Measurements from ENCODE around the gene NUCB1.
A peak's percentile ranks its signal among the peaks of the same experiment; 100 is the strongest.

The NUCB1 gene

DNA sequence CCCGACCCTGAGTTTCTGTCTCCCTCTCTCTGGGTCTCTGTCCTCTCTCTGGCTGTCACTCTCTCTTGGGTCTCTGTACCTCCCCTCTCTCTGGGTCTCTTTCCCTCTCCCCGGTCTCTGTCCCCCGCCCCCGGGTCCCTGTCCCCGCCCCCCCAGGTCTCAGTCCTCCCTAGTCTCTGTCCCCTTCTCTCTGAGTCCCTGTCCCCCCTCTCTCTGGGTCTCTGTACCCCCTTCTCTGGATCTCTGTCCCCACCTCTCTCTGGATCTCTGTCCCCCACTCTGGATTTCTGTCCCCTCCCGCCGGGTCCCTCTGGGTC, 62.7 kb downstream of the NUCB1 start:
- H3K36me3 ChIP-seq (ENCODE audit: control insufficient read depth, insufficient read depth, low read length) = peaks cover 21% of the 10 kb centered on the region
- H3K9me3 ChIP-seq (ENCODE audit: control insufficient read depth, insufficient read depth, low read length) = no peaks in the 10 kb centered on the region
- H3K27me3 ChIP-seq (ENCODE audit: control insufficient read depth, insufficient read depth, low read length) = no peaks in the 10 kb centered on the region
- no peak overlapping the region for H3K9ac ChIP-seq (ENCODE audit: low read depth, low read length)
- H3K4me1 ChIP-seq (ENCODE audit: control insufficient read depth, insufficient read depth, low read length) = peaks cover 12% of the 10 kb centered on the region
- no peak overlapping the region for H3K4me3 ChIP-seq (ENCODE audit: low read depth, low read length)

GRCh38 chr19:48963371-48964204, 63.5 kb downstream of the NUCB1 start:
- Histone ChIP-seq H3K4me1 (ENCODE audit: control insufficient read depth, insufficient read depth, low read length) (peaks cover 12% of the 10 kb centered on the region), H3K9ac (ENCODE audit: low read depth, low read length) (peak overlapping the region; percentile 94), H3K9me3 (ENCODE audit: control insufficient read depth, insufficient read depth, low read length) (no peaks in the 10 kb centered on the region), H3K4me3 (ENCODE audit: low read depth, low read length) (peak overlapping the region; percentile 75), H3K27me3 (ENCODE audit: control insufficient read depth, insufficient read depth, low read length) (no peaks in the 10 kb centered on the region), H3K36me3 (ENCODE audit: control insufficient read depth, insufficient read depth, low read length) (peaks cover 19% of the 10 kb centered on the region)

DNA sequence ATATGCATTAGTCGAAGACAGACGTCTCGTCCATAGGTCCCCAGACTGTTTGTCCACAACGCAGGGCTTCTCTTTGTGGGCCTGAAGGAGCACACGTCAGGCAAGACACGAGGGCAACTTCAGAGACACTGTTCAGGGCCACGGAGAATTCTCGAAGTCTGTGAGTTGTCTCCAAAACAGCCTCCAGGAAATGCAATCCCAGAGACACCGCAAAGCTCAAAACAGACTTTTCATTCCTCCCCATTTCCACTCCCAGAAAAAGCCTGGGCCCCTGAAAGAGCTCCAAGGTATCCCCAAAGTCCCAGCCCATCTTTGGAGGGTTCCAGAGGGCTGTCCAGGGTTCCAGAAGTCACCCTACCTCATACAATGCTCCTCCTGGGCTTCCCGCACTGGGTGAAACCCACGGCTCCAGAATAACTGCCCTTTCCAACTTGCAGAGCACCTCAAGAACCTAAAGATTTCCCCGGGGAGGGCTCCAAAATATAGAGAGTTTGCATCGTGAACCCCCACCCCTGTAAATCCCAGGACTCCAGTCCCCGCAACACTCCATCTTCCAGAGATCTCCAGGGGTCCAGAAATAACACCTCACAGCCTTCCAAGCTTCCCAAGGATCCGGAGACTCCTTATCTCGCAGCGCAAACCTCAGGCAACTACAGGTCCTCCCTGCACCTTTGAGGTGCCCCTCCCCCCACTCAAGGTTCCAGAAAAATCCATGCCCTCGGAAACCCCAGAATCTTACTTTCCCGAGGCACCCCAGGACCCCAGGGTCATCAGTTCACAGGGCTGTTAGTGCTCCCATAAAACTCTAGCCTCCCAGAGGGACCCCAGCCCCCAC, 64.3 kb downstream of the NUCB1 start:
- peak overlapping the region; percentile 75 for H3K4me3 ChIP-seq (ENCODE audit: low read depth, low read length)
- H3K36me3 ChIP-seq (ENCODE audit: control insufficient read depth, insufficient read depth, low read length) = peaks cover 20% of the 10 kb centered on the region
- no peaks in the 10 kb centered on the region for H3K9me3 ChIP-seq (ENCODE audit: control insufficient read depth, insufficient read depth, low read length)
- H3K4me1 ChIP-seq (ENCODE audit: control insufficient read depth, insufficient read depth, low read length) = peaks cover 12% of the 10 kb centered on the region
- no peaks in the 10 kb centered on the region for H3K27me3 ChIP-seq (ENCODE audit: control insufficient read depth, insufficient read depth, low read length)
- peak overlapping the region; percentile 94 for H3K9ac ChIP-seq (ENCODE audit: low read depth, low read length)

DNA sequence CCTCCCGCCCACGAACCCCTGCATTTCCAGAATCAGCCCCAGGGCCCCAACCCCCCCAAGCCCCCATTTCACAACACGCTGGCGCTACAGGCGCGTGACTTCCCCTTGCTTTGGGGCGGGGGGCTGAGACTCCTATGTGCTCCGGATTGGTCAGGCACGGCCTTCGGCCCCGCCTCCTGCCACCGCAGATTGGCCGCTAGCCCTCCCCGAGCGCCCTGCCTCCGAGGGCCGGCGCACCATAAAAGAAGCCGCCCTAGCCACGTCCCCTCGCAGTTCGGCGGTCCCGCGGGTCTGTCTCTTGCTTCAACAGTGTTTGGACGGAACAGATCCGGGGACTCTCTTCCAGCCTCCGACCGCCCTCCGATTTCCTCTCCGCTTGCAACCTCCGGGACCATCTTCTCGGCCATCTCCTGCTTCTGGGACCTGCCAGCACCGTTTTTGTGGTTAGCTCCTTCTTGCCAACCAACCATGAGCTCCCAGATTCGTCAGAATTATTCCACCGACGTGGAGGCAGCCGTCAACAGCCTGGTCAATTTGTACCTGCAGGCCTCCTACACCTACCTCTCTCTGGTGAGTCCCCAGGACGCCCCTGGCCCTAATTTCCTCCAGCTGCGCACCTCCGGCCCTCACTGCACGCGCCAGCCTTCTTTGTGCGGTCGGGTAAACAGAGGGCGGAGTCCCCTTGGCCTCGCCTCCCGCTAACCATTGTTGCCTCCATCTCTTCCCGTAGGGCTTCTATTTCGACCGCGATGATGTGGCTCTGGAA, 65.1 kb downstream of the NUCB1 start, which contains the start of gene FTL:
Gene FTL (plus strand): TSS at position 270 of the 766 bp plus-strand sequence. CDS start 199 bp downstream, at position 469.
- Histone ChIP-seq H3K27me3 (ENCODE audit: control insufficient read depth, insufficient read depth, low read length) (no peaks in the 10 kb centered on the region), H3K9ac (ENCODE audit: low read depth, low read length) (peak within 1 kb of the TSS; percentile 97), H3K36me3 (ENCODE audit: control insufficient read depth, insufficient read depth, low read length) (peaks cover 20% of the 10 kb centered on the region), H3K4me1 (ENCODE audit: control insufficient read depth, insufficient read depth, low read length) (peaks cover 12% of the 10 kb centered on the region), H3K4me3 (ENCODE audit: low read depth, low read length) (peak within 1 kb of the TSS; percentile 94), H3K9me3 (ENCODE audit: control insufficient read depth, insufficient read depth, low read length) (no peaks in the 10 kb centered on the region)

DNA sequence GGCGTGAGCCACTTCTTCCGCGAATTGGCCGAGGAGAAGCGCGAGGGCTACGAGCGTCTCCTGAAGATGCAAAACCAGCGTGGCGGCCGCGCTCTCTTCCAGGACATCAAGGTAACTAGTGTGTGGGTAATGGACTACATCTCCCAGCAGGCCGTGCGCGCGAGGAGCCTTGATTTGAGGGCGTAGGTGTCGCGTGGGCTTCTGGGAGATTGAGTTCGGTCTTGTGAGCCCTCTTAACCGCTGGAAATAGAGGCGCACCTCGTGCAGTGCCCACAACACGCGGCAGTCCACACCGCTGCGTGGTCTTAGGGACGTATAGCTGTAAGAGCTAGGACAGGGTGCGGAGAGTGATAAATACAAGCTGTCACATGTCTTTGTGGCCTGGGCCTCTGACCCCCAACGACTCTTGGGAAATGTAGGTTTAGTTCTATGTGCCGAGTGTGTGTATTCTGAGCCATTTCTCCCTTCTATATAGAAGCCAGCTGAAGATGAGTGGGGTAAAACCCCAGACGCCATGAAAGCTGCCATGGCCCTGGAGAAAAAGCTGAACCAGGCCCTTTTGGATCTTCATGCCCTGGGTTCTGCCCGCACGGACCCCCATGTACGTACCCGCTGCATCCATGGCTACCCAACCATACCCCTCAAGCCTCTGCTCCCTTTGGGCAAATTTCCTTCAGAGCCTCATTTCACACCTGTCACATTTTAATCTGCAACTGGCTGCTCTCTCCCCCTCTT, 65.9 kb downstream of the NUCB1 start:
- Histone ChIP-seq H3K4me3 (ENCODE audit: low read depth, low read length) (peak overlapping the region; percentile 94), H3K4me1 (ENCODE audit: control insufficient read depth, insufficient read depth, low read length) (peaks cover 15% of the 10 kb centered on the region), H3K9ac (ENCODE audit: low read depth, low read length) (peak overlapping the region; percentile 97), H3K9me3 (ENCODE audit: control insufficient read depth, insufficient read depth, low read length) (no peaks in the 10 kb centered on the region), H3K36me3 (ENCODE audit: control insufficient read depth, insufficient read depth, low read length) (peaks cover 16% of the 10 kb centered on the region), H3K27me3 (ENCODE audit: control insufficient read depth, insufficient read depth, low read length) (no peaks in the 10 kb centered on the region)

GRCh38 chr19:48966541-48967345, 66.6 kb downstream of the NUCB1 start:
- H3K4me1 ChIP-seq (ENCODE audit: control insufficient read depth, insufficient read depth, low read length) = peaks cover 18% of the 10 kb centered on the region
- H3K36me3 ChIP-seq (ENCODE audit: control insufficient read depth, insufficient read depth, low read length) = peaks cover 15% of the 10 kb centered on the region
- peak overlapping the region; percentile 94 for H3K4me3 ChIP-seq (ENCODE audit: low read depth, low read length)
- no peaks in the 10 kb centered on the region for H3K27me3 ChIP-seq (ENCODE audit: control insufficient read depth, insufficient read depth, low read length)
- H3K9me3 ChIP-seq (ENCODE audit: control insufficient read depth, insufficient read depth, low read length) = no peaks in the 10 kb centered on the region
- peak overlapping the region; percentile 97 for H3K9ac ChIP-seq (ENCODE audit: low read depth, low read length)

DNA sequence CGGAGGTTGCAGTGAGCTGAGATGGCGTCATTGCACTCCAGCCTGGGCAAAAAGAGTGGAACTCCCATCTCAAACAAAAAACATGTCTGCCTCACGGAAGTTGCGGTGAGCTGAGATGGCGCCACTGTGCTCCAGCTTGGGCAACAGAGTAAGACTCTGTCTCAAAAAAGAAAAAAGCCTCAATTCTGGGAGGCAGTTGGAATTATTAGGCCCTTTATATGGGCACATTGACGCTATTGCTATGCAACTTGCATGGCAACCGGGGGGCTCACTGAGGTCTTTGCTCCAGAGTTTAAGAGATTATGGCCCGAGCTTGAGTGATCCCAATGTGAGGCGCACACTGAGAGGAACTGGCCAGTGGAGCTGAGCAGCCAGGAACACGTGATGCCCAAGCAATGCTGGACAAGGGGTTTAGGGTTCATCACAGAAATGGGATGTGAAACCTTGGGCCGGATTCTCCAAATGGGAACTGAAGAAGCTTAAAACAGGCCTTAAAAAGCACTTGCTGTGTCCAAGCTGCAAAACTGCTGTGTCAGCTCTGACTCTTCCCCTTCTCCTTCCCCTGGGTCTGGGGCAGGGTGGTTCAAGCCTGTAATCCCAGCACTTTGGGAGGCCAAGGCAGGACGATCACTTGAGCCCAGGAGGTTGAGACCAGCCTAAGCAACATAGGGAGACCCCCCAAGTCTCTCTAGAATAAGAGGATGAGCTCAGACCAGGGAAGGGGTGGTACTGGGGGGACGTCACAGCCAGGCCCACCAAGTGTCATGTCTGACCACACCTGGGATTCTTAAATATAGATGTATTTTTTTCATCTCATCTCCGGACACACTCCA, 67.5 kb downstream of the NUCB1 start:
- H3K9me3 ChIP-seq (ENCODE audit: control insufficient read depth, insufficient read depth, low read length) = no peaks in the 10 kb centered on the region
- peaks cover 15% of the 10 kb centered on the region for H3K36me3 ChIP-seq (ENCODE audit: control insufficient read depth, insufficient read depth, low read length)
- H3K4me3 ChIP-seq (ENCODE audit: low read depth, low read length) = no peak overlapping the region
- peaks cover 16% of the 10 kb centered on the region for H3K4me1 ChIP-seq (ENCODE audit: control insufficient read depth, insufficient read depth, low read length)
- H3K9ac ChIP-seq (ENCODE audit: low read depth, low read length) = no peak overlapping the region
- H3K27me3 ChIP-seq (ENCODE audit: control insufficient read depth, insufficient read depth, low read length) = no peaks in the 10 kb centered on the region

GRCh38 chr19:48968179-48968661, 68.1 kb downstream of the NUCB1 start:
- Histone ChIP-seq H3K9me3 (ENCODE audit: control insufficient read depth, insufficient read depth, low read length) (no peaks in the 10 kb centered on the region), H3K36me3 (ENCODE audit: control insufficient read depth, insufficient read depth, low read length) (peaks cover 15% of the 10 kb centered on the region), H3K4me1 (ENCODE audit: control insufficient read depth, insufficient read depth, low read length) (peaks cover 15% of the 10 kb centered on the region), H3K4me3 (ENCODE audit: low read depth, low read length) (no peak overlapping the region), H3K27me3 (ENCODE audit: control insufficient read depth, insufficient read depth, low read length) (no peaks in the 10 kb centered on the region), H3K9ac (ENCODE audit: low read depth, low read length) (no peak overlapping the region)

DNA sequence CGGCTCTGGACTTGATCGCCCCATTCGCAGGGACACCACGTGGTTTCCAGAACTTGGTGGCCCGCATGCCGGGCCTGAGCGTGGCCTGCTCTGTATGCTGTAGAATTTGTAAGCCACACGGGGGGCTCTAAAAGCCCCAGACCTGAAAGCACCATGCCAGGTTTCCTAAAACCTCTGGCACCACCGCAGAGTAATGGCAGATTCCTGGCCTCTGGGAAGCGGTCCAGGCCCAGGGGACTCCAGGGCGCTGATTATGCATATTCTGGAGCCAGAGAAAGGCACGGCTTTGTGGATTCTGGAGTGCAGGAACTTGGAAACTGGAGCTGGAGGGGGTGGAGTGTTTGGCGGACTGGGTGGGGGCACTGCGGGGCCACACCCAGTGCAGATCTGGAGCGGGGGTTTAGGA, 68.7 kb downstream of the NUCB1 start:
- Histone ChIP-seq H3K27me3 (ENCODE audit: control insufficient read depth, insufficient read depth, low read length) (no peaks in the 10 kb centered on the region), H3K4me3 (ENCODE audit: low read depth, low read length) (no peak overlapping the region), H3K4me1 (ENCODE audit: control insufficient read depth, insufficient read depth, low read length) (peaks cover 13% of the 10 kb centered on the region), H3K9ac (ENCODE audit: low read depth, low read length) (no peak overlapping the region), H3K9me3 (ENCODE audit: control insufficient read depth, insufficient read depth, low read length) (no peaks in the 10 kb centered on the region), H3K36me3 (ENCODE audit: control insufficient read depth, insufficient read depth, low read length) (peaks cover 15% of the 10 kb centered on the region)
